OCI-LY3 (cell line): ENCODE measurements around the gene MYO16.

ENCODE experiments used
- H2AFZ ChIP-seq: fragments of 200-600, 300-600 bp; shearing (Covaris generic); 2 replicates; pipeline ENCODE4 v1.6.0; 2014; ENCODE audit warnings: antibody characterized with exemption, low read depth, low read length
- H3K27ac ChIP-seq: fragments of 200-600, 300-600 bp; sonication (generic); 2 replicates; pipeline ENCODE4 v1.5.1; 2014; ENCODE audit warnings: mild to moderate bottlenecking, low read length, moderate library complexity, mixed read lengths
- H3K27me3 ChIP-seq: fragments of 200-600, 300-600 bp; sonication (generic); 2 replicates; pipeline ENCODE4 v1.6.1; 2014; ENCODE audit warnings: low read depth, low read length, mixed read lengths
- H3K36me3 ChIP-seq: fragments of 200-600, 300-600 bp; sonication (generic); replicated peaks from 2 replicates; pipeline ENCODE3; 2014; ENCODE audit warnings: low read depth, low read length, mixed read lengths
- H3K4me1 ChIP-seq: fragments of 300-600, 200-600 bp; sonication (generic); 2 replicates; pipeline ENCODE4 v1.6.1; 2014; ENCODE audit warnings: low read length, mixed read lengths
- H3K4me2 ChIP-seq: fragments of 200-600, 300-600 bp; sonication (generic); 2 replicates; pipeline ENCODE4 v1.6.1; 2014; ENCODE audit warnings: low read length, mixed read lengths
- H3K4me3 ChIP-seq: fragments of 300-600, 200-600 bp; sonication (generic); 2 replicates; pipeline ENCODE4 v1.5.1; 2014; ENCODE audit warnings: antibody characterized with exemption, mild to moderate bottlenecking, low read length, moderate library complexity
- H3K79me2 ChIP-seq: fragments of 300-600, 200-600 bp; shearing (Covaris generic); 2 replicates; pipeline ENCODE4 v1.6.1; 2014; ENCODE audit warnings: mild to moderate bottlenecking, low read length, mixed read lengths
- H3K9ac ChIP-seq: fragments of 300-600, 200-600 bp; shearing (Covaris generic); 2 replicates; pipeline ENCODE4 v1.6.0; 2014; ENCODE audit warnings: mild to moderate bottlenecking, low read length, moderate library complexity
- H3K9me3 ChIP-seq: fragments of 200-600, 300-600 bp; shearing (Covaris generic); 2 replicates; pipeline ENCODE4 v1.6.1; 2014; ENCODE audit warnings: low read length, mixed read lengths; ENCODE audit not compliant: insufficient read depth
- H4K20me1 ChIP-seq: fragments of 200-600, 300-600 bp; sonication (generic); 2 replicates; pipeline ENCODE4 v1.6.1; 2016; ENCODE audit warnings: low read length, mixed read lengths; ENCODE audit not compliant: insufficient read depth
- CTCF ChIP-seq: fragments of 200-600, 300-600 bp; sonication (generic); IDR thresholded peaks from 2 replicates; pipeline ENCODE4 v1.5.1; 2014; ENCODE audit warnings: antibody characterized with exemption, low read length, low read depth
- EZH2phosphoT487 ChIP-seq: fragments of 200-600 bp; shearing (Covaris generic); IDR thresholded peaks from 2 replicates; pipeline ENCODE4 v1.6.1; 2018; ENCODE audit warnings: antibody characterized with exemption, mixed run types, low read depth

The MYO16 gene

GRCh38 chr13:109204252-109204651 is 574.8 kb downstream of the MYO16 start:
- no peaks in the 10 kb centered on the region for H4K20me1 ChIP-seq
- H3K9me3 ChIP-seq: no peaks in the 10 kb centered on the region
- H3K9ac ChIP-seq: no peak overlapping the region
- no peak overlapping the region for H3K4me3 ChIP-seq
- no peaks in the 10 kb centered on the region for H3K4me1 ChIP-seq
- H3K27ac ChIP-seq: no peak overlapping the region
- no peaks in the 10 kb centered on the region for H3K36me3 ChIP-seq
- no peaks in the 10 kb centered on the region for H3K79me2 ChIP-seq
- H3K27me3 ChIP-seq: no peaks in the 10 kb centered on the region
- no peak overlapping the region for H2AFZ ChIP-seq
- no peak for TF ChIP-seq EZH2phosphoT487
- no peak for TF ChIP-seq CTCF
- no peak overlapping the region for H3K4me2 ChIP-seq

- TF ChIP-seq CTCF (no peak), EZH2phosphoT487 (no peak)
- Histone ChIP-seq H3K27me3 (no peaks in the 10 kb centered on the region), H3K79me2 (no peaks in the 10 kb centered on the region), H3K9me3 (no peaks in the 10 kb centered on the region), H3K27ac (no peak overlapping the region), H4K20me1 (no peaks in the 10 kb centered on the region), H3K4me3 (no peak overlapping the region), H2AFZ (no peak overlapping the region), H3K4me2 (no peak overlapping the region), H3K36me3 (no peaks in the 10 kb centered on the region), H3K9ac (no peak overlapping the region), H3K4me1 (no peaks in the 10 kb centered on the region)
These were observed 575.2 kb downstream of the MYO16 start for GRCh38 chr13:109204657-109205056.

GRCh38 chr13:109205315-109205714 is 575.9 kb downstream of the MYO16 start:
- Histone ChIP-seq H4K20me1 (no peaks in the 10 kb centered on the region), H3K4me3 (no peak overlapping the region), H2AFZ (no peak overlapping the region), H3K27me3 (no peaks in the 10 kb centered on the region), H3K4me2 (no peak overlapping the region), H3K27ac (no peak overlapping the region), H3K36me3 (no peaks in the 10 kb centered on the region), H3K9me3 (no peaks in the 10 kb centered on the region), H3K4me1 (no peaks in the 10 kb centered on the region), H3K79me2 (no peaks in the 10 kb centered on the region), H3K9ac (no peak overlapping the region)
- TF ChIP-seq EZH2phosphoT487 (no peak), CTCF (no peak)

- Histone ChIP-seq H2AFZ (no peak overlapping the region), H3K4me2 (no peak overlapping the region), H3K4me3 (no peak overlapping the region), H3K36me3 (no peaks in the 10 kb centered on the region), H3K9ac (no peak overlapping the region), H3K27me3 (no peaks in the 10 kb centered on the region), H3K27ac (no peak overlapping the region), H4K20me1 (no peaks in the 10 kb centered on the region), H3K4me1 (no peaks in the 10 kb centered on the region), H3K9me3 (no peaks in the 10 kb centered on the region), H3K79me2 (no peaks in the 10 kb centered on the region)
- TF ChIP-seq EZH2phosphoT487 (no peak), CTCF (no peak)
These were observed 577.2 kb downstream of the MYO16 start for GRCh38 chr13:109206616-109207015.
